GM19455 (cell line): ENCODE measurements around the gene ZG16B.

Experiments
- ATAC-seq: cut with Tn5 transposase; IDR thresholded peaks from one replicate; pipeline ENCODE4 v1.9.1; 2021; ENCODE audit not compliant: unreplicated experiment

ZG16B gene

DNA sequence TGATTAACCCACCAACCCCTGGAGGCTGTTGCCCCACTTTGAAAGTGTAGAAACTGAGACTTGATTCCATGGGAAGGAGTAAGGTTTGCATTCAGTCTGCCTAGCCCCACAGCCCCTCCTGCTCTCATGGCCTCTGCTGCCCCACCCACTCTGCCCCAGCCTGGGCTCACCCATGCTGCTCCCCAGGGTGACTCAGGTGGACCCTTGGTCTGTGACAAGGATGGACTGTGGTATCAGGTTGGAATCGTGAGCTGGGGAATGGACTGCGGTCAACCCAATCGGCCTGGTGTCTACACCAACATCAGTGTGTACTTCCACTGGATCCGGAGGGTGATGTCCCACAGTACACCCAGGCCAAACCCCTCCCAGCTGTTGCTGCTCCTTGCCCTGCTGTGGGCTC, 25.4 kb upstream of the ZG16B start:
- no peak for ATAC-seq

DNA sequence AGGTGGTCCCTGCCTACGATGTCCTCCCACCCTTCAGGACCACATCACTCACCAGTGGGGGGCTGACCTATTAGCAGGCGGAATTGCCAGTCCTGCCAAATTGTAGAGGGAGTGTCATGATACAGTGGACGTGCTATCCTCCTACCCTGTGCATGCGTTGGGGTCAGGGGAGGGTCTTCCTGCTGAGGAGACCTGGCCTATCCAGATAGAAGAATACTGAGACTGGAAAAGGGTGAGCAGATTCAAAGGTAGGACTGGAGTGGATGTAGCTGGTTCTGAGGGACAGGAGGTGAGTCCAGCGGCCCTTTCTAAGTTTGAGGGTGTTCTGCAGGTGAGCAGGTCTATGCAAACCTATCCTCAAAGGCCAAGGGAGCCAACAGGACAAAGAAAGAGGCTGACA, 23.8 kb upstream of the ZG16B start:
- no peak for ATAC-seq

DNA sequence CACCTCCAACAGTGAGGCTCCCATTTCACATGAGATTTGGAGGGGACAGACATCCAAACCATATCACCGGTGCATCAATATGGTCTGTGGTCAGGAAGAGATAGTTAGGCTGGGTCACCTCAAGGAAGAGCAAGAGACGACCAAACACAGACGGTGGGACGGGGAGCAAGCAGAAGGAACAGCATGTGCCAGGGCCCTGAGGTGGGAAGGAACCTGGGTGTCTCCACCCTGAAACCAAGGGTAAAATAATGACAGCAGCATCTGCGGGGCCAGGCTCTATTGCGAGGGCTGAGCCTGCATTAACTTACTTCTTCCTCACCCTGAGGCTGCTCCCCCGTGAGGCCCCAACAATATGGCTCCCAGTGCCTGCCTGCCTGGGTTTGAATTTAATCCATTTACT, 21.9 kb upstream of the ZG16B start:
- no peak for ATAC-seq

DNA sequence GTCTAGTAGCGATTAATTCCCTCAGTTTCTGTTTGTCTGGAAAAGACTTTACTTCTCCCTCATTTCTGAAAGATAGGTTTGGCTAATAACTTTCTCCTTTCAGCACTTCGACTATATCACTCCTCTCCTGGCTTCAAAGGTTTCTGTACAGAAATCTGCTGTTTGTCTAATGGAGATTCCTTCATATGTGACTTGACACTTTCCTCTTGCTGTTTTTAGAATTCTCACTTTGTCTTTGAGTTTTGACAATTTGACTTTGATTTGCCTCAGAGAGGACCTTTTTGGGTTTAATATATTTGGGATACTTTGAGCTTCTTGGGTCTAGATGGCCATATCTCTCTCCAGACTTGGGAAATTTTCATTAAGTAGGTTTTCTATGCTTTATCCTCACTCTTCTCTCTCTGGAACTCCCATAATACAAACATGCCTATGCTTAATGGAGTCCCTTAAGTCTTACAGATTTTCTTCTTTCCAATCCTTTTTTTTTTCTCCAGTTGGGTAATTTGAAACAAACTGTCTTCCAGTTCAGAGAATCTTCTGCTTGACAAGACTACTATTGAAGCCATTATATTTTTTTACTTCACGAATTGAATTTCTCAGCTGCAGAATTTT, 20.8 kb upstream of the ZG16B start:
- ATAC-seq = no peak

DNA sequence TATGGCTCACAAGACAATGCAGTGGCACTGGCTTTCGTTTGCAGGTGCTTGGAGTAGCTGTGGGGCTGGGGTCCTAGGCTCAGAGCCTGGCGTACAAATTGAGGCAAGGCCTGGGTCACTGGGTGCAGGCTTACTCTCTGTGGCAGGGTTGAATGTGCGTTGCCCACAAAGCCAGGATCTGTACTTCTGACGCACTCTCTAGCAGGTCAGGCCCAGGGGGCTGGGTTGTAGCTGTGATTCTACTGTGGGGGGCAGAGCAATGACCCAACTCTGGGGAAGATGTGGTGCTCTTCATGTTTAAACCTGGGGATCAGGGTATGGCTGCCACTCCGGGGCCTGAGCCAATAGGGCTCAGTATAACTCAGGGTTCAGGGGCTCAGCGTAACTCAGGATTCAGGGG, 19.5 kb upstream of the ZG16B start:
- ATAC-seq = no peak

GRCh38 chr16:2811703-2812471, 18.2 kb upstream of the ZG16B start:
- no peak for ATAC-seq

- no peak for ATAC-seq
Measured at GRCh38 chr16:2813771-2814221, 16.3 kb upstream of the ZG16B start.

DNA sequence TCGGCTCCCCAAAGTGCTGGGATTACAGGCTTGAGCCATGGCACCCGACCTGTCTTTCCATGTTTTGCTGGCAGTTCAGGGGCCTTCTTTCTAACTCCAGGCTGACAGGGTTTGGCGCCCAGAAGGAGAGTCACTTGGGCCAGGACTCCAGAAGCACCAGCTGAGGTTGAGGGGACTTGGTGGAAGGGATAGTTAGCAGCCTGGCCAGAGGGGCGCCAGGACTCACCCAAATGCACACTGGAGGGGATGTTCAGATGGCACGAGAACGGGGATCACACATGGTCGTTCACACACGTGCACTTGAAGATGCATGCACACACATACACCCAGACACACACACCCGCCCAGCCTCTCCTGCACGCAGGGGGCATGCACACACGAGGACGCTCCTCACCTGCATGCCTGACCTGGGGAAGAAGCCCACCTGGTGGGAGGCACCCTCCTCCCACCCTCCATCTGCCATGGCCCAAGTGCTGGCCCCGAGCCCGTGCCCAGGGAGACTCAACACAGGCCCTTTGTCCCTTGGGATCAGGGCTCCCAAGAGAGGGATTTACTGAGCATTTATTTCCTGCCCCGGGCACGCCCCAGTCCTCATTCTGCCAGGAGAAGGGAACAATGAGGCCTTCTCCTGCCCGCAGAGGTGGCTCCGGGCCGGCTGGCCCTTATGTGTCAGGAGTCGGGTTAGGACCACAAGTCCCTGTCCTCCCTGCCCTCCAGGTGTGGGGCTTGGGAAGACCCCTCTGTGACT, 15.4 kb upstream of the ZG16B start:
- no peak for ATAC-seq

- ATAC-seq = no peak
Measured at GRCh38 chr16:2815299-2815771, 14.8 kb upstream of the ZG16B start.

GRCh38 chr16:2816751-2817339, 13.3 kb upstream of the ZG16B start, which contains the start of gene PRSS21:
TSS of gene PRSS21 (plus strand) at chr16:2817237. CDS start at chr16:2817269, 32 bp downstream.
- ATAC-seq = no peak

DNA sequence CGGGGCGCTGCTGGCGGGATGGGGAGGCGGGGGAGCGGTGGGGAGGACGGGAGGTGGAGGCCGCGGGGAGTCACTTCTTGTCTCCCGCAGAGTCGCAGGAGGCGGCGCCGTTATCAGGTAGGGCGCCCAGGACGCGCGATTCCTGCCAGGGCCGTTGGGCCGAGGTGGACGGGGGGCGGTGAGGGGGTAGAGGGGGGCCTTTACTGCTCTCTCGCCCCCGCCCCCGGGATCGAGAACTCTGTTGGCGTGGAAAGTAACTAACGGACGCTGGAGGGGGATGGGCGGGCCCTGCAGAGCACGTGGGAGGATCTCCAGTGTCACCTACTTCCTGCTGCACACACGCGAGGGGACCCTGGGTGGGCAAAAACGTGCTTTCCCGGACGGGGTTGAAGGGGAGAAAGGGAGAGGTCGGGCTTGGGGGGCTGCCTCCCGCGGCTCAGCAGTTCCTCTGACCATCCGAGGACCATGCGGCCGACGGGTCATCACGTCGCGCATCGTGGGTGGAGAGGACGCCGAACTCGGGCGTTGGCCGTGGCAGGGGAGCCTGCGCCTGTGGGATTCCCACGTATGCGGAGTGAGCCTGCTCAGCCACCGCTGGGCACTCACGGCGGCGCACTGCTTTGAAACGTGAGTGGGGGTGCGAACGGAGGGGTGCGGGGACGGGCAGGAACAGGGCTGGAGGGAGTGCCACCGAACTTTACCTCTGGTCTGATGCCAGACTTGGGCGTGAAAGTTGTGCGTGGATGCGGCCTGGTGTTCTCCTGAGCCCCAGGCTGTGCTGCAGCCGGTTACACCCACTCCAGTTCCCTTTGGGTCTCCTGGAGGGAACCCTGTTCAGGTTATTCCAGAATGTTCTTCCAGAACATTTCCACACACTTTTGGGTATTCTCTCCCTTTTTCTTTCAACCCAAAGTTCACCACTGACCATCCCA, 12.5 kb upstream of the ZG16B start:
- no peak for ATAC-seq

DNA sequence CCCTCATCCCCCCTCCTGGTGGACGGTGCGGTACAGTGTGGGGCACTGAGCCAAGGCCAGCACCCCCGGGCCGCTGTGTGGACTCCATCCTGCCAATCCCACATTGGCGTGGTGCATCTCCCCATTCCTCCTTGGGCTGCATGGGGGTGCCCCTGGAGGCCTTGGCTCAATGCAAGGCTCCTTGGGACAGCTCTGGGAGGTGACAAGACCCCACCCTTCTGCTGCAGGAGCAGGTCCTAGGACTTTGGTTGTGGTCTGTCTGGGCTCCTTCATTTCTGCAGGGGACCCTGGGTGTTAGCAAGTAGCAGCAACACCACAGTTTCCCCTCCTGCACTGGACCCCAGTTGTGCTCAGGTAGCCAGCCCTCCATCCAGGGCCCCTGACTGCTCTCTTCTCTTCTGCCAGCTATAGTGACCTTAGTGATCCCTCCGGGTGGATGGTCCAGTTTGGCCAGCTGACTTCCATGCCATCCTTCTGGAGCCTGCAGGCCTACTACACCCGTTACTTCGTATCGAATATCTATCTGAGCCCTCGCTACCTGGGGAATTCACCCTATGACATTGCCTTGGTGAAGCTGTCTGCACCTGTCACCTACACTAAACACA, 11.7 kb upstream of the ZG16B start:
- no peak for ATAC-seq

GRCh38 chr16:2819179-2819938, 10.7 kb upstream of the ZG16B start:
- ATAC-seq = no peak

DNA sequence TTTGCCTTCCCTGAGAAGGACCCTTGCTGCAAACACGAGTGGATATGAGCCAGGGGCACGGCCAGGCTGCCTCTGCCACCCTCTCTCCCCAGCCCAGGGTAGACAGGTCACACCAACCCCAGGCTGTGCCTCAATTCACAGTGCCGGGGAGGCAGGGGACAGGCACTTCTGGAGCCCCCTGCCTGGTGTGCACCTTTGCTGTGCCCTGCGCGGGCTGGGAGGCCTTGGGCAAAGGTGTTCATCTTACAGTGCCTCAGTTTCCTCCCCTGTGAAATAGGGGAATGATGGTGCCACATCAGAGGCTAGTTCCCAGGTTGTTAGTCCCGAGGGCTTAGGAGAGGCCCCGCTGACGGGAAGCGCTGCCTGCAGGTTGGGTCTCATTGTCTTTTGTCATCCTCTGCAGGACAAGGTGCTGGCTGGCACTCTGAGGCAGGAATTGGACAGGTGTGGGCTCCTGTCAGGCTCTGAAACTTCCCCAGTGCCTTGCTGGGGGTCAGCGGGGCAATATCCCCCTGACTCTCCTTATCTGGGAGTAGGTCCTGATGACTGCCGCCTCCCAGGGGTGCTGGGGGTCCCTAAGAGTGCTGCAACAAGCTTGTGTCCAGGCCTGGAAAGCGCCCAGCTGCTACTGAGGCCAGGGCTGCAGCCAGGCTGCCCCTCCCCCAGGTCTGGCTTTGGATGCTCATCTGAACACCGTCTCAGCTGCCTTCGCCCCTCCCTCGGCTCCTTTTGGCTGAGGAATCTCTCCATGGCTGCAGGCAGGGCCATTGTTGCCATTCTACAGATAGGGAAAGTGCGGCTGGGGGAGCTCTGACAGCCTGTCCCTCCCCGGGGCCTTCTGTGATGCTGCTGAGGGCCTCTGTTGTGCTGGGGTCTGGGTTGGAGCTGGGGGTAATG, 9.9 kb upstream of the ZG16B start:
- no peak for ATAC-seq

DNA sequence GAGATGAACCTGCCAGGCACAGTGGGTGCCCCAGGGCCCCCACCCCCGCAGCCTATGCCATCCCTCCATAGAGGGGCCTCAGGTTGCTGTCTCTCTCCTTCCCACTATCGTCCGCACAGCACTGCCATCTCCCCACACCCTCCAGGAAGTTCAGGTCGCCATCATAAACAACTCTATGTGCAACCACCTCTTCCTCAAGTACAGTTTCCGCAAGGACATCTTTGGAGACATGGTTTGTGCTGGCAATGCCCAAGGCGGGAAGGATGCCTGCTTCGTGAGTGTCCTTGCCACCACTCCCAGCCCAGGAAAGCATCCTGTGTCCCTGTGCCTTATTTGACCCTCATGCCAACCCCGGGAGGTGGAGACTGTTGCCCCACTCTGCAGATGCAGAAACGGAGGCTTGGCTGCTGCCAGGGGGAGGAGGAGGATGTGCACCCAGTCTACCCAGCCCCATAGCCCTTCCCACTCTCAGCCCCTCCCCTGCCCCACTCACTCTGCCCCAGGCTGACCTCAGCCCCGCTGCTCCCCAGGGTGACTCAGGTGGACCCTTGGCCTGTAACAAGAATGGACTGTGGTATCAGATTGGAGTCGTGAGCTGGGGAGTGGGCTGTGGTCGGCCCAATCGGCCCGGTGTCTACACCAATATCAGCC, 9.1 kb upstream of the ZG16B start:
- ATAC-seq = no peak

DNA sequence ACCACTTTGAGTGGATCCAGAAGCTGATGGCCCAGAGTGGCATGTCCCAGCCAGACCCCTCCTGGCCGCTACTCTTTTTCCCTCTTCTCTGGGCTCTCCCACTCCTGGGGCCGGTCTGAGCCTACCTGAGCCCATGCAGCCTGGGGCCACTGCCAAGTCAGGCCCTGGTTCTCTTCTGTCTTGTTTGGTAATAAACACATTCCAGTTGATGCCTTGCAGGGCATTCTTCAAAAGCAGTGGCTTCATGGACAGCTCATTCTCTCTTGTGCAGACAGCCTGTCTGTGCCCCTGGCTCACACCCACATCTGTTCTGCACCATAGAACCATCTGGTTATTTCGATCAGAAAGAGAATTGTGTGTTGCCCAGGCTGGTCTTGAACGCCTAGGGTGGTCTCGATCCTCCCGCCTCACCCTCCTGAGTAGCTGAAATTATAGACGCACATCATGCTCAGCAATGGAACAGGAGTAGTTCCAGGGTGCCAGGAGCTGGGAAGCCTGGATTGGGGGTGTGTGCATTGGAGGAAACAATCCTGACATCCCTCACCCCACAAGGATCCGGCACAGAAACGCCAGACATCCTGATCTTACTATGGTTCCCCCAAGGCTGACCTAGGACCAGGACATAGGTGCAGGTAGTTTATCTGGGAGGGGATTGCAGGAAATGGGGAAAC, 8.5 kb upstream of the ZG16B start:
- no peak for ATAC-seq

- no peak for ATAC-seq
Measured at GRCh38 chr16:2822158-2822495, 8.0 kb upstream of the ZG16B start.
